NOMO-1 (cell line): ENCODE data around the gene DAPL1.
A peak's percentile ranks its signal among the peaks of the same experiment; 100 is the strongest.
"Not testable (repeated sequence)": the region's sequence is repeated elsewhere in the genome, so short reads cannot be mapped to it uniquely, and the experiment has no call there.

ENCODE experiments used
- DNase-seq, 2 experiments: peaks; one replicate each; lab custom pipeline; 2025; ENCODE audit not compliant: unreplicated experiment in 2 of 2; lab: John Stamatoyannopoulos, UW

The DAPL1 gene

GRCh38 chr2:158817588-158817987, 22.5 kb downstream of the DAPL1 start:
- DNase-seq, result no peak

GRCh38 chr2:158818511-158818910, 23.4 kb downstream of the DAPL1 start:
- DNase-seq, result no peak

GRCh38 chr2:158822193-158822592, 27.1 kb downstream of the DAPL1 start:
- DNase-seq, result no peak

GRCh38 chr2:158823486-158824237, 28.5 kb downstream of the DAPL1 start:
- DNase-seq, result no peak

GRCh38 chr2:158825021-158825420, 29.9 kb downstream of the DAPL1 start:
- no peak for DNase-seq

GRCh38 chr2:158826965-158827364, 31.8 kb downstream of the DAPL1 start:
- no peak for DNase-seq

- no peak for DNase-seq
These were observed 33.5 kb downstream of the DAPL1 start for GRCh38 chr2:158828378-158829164.

GRCh38 chr2:158829167-158829566, 34.0 kb downstream of the DAPL1 start:
- DNase-seq, result no peak

- DNase-seq, result no peak
These were observed 35.1 kb downstream of the DAPL1 start for GRCh38 chr2:158830201-158830600.

- peak in 1 of 2 experiments; percentile 2 for DNase-seq
These were observed 40.3 kb downstream of the DAPL1 start for GRCh38 chr2:158835431-158835830.

- no peak for DNase-seq
These were observed 42.5 kb downstream of the DAPL1 start for GRCh38 chr2:158837645-158838044.

- DNase-seq, result no peak
These were observed 46.7 kb downstream of the DAPL1 start for GRCh38 chr2:158841850-158842249.

- DNase-seq, result no peak
These were observed 50.3 kb downstream of the DAPL1 start for GRCh38 chr2:158845444-158845843.

GRCh38 chr2:158845859-158846258, 50.7 kb downstream of the DAPL1 start:
- DNase-seq, result no peak

GRCh38 chr2:158847526-158847925, 52.4 kb downstream of the DAPL1 start:
- not testable (repeated sequence) for DNase-seq

GRCh38 chr2:158848031-158848970, 53.2 kb downstream of the DAPL1 start:
- not testable (repeated sequence) for DNase-seq

GRCh38 chr2:158860179-158860578, 65.1 kb downstream of the DAPL1 start:
- not testable (repeated sequence) for DNase-seq

GRCh38 chr2:158861626-158862025, 66.5 kb downstream of the DAPL1 start:
- not testable (repeated sequence) for DNase-seq

GRCh38 chr2:158865469-158865868, 70.4 kb downstream of the DAPL1 start:
- not testable (repeated sequence) for DNase-seq
